ENCODE results near the gene DRG2. TPM values are rescaled to one million over a fixed set of nuclear protein-coding genes. Genes with fewer than 3 reads are reported as not detected.

The DRG2 gene
- total RNA-seq, 1 experiment from 2014 or later = 34.5 TPM

DNA sequence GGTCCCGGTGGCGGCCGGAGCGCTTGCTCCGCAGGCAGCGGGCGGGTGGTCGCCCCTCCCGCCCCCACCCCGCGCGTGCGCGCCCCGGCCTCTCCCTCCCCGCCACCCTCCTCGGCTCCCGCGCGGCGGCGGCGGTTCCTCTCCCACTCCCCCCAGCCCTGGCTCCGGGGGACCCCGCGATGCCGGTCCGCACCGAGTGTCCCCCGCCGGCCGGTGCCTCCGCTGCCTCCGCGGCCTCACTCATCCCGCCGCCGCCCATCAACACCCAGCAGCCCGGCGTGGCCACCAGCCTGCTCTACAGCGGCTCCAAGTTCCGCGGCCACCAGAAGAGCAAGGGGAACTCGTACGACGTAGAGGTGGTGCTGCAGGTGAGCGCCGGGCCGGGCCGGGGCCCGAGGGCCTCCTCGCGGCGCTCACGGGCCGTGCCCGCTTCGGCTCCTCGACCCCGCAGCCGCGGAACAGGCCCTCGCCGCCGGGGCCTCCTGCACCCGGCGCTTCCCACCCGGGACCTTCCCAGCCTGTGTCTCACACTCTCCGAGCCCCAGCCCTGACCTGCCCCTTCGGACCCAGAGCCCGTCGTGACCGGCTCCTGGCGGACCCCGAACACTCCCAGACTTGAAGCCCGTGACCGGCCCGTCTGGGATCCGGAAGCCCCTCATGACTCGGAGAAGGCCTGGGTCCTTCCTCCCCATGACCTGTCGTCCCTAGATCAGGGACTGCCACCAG is 48.0 kb upstream of the DRG2 start:
- Mint-ChIP-seq H3K4me1 (ENCODE audit: low read depth, unreplicated experiment) (peaks cover 31% of the 10 kb centered on the region), H3K4me3 (ENCODE audit: low read depth, unreplicated experiment) (peak overlapping the region; percentile 95), H3K27ac (ENCODE audit: unreplicated experiment) (peak overlapping the region; percentile 88), H3K9me3 (ENCODE audit: low read depth, unreplicated experiment) (no peaks in the 10 kb centered on the region), H3K36me3 (ENCODE audit: insufficient read depth, unreplicated experiment) (peaks cover 31% of the 10 kb centered on the region), H3K27me3 (ENCODE audit: unreplicated experiment) (no peaks in the 10 kb centered on the region)
- intact Hi-C loops (cut with micrococcal nuclease; ENCODE audit: unreplicated experiment) = loop anchor here (10.0 kb wide), 1 partner anchor 115 kb away; no protein-coding TSS in a partner anchor
- no TSS peak for BruUV-seq (replicated peaks)
- peak; percentile 22 for DNase-seq
- TF ChIP-seq, protein P1, sequence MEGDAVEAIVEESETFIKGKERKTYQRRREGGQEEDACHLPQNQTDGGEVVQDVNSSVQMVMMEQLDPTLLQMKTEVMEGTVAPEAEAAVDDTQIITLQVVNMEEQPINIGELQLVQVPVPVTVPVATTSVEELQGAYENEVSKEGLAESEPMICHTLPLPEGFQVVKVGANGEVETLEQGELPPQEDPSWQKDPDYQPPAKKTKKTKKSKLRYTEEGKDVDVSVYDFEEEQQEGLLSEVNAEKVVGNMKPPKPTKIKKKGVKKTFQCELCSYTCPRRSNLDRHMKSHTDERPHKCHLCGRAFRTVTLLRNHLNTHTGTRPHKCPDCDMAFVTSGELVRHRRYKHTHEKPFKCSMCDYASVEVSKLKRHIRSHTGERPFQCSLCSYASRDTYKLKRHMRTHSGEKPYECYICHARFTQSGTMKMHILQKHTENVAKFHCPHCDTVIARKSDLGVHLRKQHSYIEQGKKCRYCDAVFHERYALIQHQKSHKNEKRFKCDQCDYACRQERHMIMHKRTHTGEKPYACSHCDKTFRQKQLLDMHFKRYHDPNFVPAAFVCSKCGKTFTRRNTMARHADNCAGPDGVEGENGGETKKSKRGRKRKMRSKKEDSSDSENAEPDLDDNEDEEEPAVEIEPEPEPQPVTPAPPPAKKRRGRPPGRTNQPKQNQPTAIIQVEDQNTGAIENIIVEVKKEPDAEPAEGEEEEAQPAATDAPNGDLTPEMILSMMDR (IDR thresholded peaks at IDR 0.05; ENCODE audit: unreplicated experiment) = no peak
- CTCF ChIA-PET = no interaction called here

DNA sequence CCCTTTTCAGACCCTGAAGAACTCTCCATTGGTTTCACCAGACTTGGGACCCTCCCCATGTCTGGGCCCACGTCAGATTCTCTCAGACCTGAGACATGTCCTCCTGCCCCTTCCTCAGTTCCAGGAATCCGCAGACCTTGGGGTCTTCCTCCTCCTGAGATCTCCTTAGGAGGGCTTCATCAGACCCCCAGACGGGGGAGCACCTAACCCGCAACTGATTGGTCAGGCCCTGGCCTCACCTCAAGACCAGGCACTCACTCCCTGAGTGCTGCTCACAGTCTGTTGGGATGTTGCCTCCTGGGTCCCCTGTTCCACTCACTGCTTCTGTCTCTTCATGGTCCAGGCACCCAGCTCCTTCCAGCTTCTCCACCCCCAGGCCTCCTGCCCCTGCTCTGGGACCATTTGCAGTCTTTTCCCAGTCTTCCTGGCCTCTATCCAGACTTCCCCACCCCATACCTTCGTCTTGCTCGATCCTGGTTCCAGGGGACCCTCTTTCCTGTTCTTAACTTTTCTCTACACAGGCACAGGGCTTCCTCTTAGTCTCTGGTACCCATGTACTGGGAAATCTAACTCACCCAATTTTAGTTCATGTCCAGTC is 47.4 kb upstream of the DRG2 start:
- TF ChIP-seq, protein P1 (IDR thresholded peaks at IDR 0.05; ENCODE audit: unreplicated experiment) = no peak
- DNase-seq = no peak
- H3K27ac Mint-ChIP-seq (ENCODE audit: unreplicated experiment) = peak overlapping the region; percentile 88
- CTCF ChIA-PET = no interaction called here
- intact Hi-C loops (cut with micrococcal nuclease; ENCODE audit: unreplicated experiment) = no loop called here
- peaks cover 31% of the 10 kb centered on the region for H3K36me3 Mint-ChIP-seq (ENCODE audit: insufficient read depth, unreplicated experiment)
- peak overlapping the region; percentile 95 for H3K4me3 Mint-ChIP-seq (ENCODE audit: low read depth, unreplicated experiment)
- no peaks in the 10 kb centered on the region for H3K27me3 Mint-ChIP-seq (ENCODE audit: unreplicated experiment)
- H3K9me3 Mint-ChIP-seq (ENCODE audit: low read depth, unreplicated experiment) = no peaks in the 10 kb centered on the region
- peaks cover 31% of the 10 kb centered on the region for H3K4me1 Mint-ChIP-seq (ENCODE audit: low read depth, unreplicated experiment)
- no TSS peak for BruUV-seq (replicated peaks)

DNA sequence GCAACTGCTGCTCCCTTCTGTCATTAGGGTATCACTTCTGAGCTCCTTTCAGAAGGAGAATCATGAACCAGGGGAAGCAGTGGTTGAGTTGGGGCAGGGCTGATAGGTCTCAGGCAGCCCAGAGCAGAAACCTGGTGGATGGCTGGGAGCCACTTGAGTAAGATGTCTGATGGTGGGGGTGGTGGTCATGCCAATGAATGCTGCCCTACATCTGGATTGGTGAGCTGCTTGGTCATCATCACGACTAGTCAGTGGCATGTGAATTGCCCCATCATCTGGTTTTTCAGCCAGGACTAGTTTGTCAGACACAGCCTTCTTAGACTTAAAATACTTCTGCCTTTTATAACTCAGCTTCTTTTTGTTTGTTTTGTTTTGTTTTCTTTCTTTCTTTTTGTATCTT is 46.0 kb upstream of the DRG2 start:
- H3K27me3 Mint-ChIP-seq (ENCODE audit: unreplicated experiment) = no peaks in the 10 kb centered on the region
- CTCF ChIA-PET = no interaction called here
- H3K4me1 Mint-ChIP-seq (ENCODE audit: low read depth, unreplicated experiment) = peaks cover 31% of the 10 kb centered on the region
- no peaks in the 10 kb centered on the region for H3K9me3 Mint-ChIP-seq (ENCODE audit: low read depth, unreplicated experiment)
- no peak overlapping the region for H3K27ac Mint-ChIP-seq (ENCODE audit: unreplicated experiment)
- no peak for DNase-seq
- H3K36me3 Mint-ChIP-seq (ENCODE audit: insufficient read depth, unreplicated experiment) = peaks cover 31% of the 10 kb centered on the region
- TF ChIP-seq, protein P1 (IDR thresholded peaks at IDR 0.05; ENCODE audit: unreplicated experiment) = no peak
- no peak overlapping the region for H3K4me3 Mint-ChIP-seq (ENCODE audit: low read depth, unreplicated experiment)
- BruUV-seq (replicated peaks) = no TSS peak
- intact Hi-C loops (cut with micrococcal nuclease; ENCODE audit: unreplicated experiment) = no loop called here

DNA sequence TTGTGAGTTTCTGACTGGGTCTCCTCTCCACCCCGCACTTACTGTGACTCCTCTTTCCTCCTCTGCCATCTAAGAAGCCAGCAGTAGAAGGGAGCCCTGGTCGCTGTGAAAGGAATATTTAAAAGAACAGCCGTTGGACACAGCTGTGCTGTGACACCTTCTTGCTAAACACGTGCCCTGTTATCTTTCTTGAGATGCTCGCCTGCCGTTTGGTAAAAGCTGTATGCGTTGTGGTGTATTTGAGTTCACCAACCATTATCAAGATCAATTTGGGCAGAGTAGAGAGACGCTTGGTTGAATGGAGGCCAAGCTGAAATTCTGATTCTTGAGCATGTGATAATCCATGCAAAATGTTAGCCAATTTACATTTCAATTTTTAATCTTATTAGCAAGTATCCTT is 44.8 kb upstream of the DRG2 start:
- no peaks in the 10 kb centered on the region for H3K27me3 Mint-ChIP-seq (ENCODE audit: unreplicated experiment)
- TF ChIP-seq, protein P1 (IDR thresholded peaks at IDR 0.05; ENCODE audit: unreplicated experiment) = no peak
- BruUV-seq (replicated peaks) = no TSS peak
- CTCF ChIA-PET = no interaction called here
- intact Hi-C loops (cut with micrococcal nuclease; ENCODE audit: unreplicated experiment) = no loop called here
- DNase-seq = no peak
- H3K4me3 Mint-ChIP-seq (ENCODE audit: low read depth, unreplicated experiment) = no peak overlapping the region
- H3K27ac Mint-ChIP-seq (ENCODE audit: unreplicated experiment) = no peak overlapping the region
- H3K4me1 Mint-ChIP-seq (ENCODE audit: low read depth, unreplicated experiment) = peaks cover 21% of the 10 kb centered on the region
- H3K9me3 Mint-ChIP-seq (ENCODE audit: low read depth, unreplicated experiment) = no peaks in the 10 kb centered on the region
- H3K36me3 Mint-ChIP-seq (ENCODE audit: insufficient read depth, unreplicated experiment) = peaks cover 28% of the 10 kb centered on the region
